ENCODE results near the gene TUBAL3. TPM values are rescaled to one million over a fixed set of nuclear protein-coding genes. Genes with fewer than 3 reads are reported as not detected.

TUBAL3 gene
- polyA plus RNA-seq, 1 of the 3 experiments (the other 2 are of a cell fraction): not detected

DNA sequence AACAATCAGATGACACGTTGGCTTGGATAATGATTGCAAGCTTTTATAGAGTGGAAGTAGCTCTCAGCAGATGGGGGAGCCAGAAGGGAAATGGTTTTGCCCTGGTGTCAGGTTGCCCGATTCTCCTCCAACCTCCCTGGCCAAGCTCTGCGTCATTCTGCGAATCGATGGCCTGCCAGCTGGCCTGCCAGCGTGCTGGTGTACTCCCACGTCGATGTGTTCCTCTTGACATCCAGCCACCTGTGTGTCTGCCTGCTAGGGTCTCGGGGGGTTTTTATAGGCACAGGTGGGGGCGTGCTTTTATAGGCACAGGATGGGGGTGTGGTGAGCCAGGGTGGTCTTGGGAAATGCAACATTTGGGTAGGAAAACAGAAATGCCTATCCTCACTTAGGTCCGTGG, 12.4 kb upstream of the TUBAL3 start:
- Histone ChIP-seq H3K27ac (ENCODE audit: low read depth in 2 of 2, low read length in 1 of 2) (no peak overlapping the region), H3K9ac (no peak overlapping the region), H3F3A (replicated peaks; ENCODE audit: insufficient read depth) (no peaks in the 10 kb centered on the region), H3K9me2 (no peaks in the 10 kb centered on the region), H2AFZ (ENCODE audit: low read depth) (no peak overlapping the region), H3K79me2 (ENCODE audit: insufficient read depth) (peaks cover 91% of the 10 kb centered on the region), H3K4me1 (ENCODE audit: control insufficient read depth in 1 of 2, insufficient read depth in 2 of 2, low read depth in 1 of 2, low read length in 1 of 2) (peaks cover 0 to 2% of the 10 kb centered on the region in 2 experiments; a peak in 1 of 4 replicates), H3K9me3 (peaks cover 16% of the 10 kb centered on the region), H3K27me3 (ENCODE audit: insufficient read depth) (no peaks in the 10 kb centered on the region), H3K4me3 (ENCODE audit: low read depth in 2 of 2, low read length in 1 of 2) (no peak overlapping the region), H3K4me2 (no peak overlapping the region), H3K36me3 (replicated peaks in 1 of 2; ENCODE audit: control insufficient read depth in 1 of 2, insufficient read depth in 2 of 2, low read length in 1 of 2) (peaks cover 0 to 19% of the 10 kb centered on the region in 2 experiments), H4K20me1 (ENCODE audit: insufficient read depth) (no peaks in the 10 kb centered on the region)
- ChIA-PET CTCF (interaction anchor here (1.0 to 1.5 kb wide), 3 partner anchors 8 to 18 kb away, joined by 3 to 5 read pairs (median 4); no protein-coding TSS in a partner anchor), POLR2A (no interaction called here)
- over 99% methylated on average over 7 of the region's 11 CpGs for WGBS (ENCODE audit: low lambda C conversion rate)
- TF ChIP-seq NRF1 (IDR thresholded peaks at IDR 0.05; ENCODE audit: low read depth, low read length): no peak
- TF ChIP-seq, protein P1, sequence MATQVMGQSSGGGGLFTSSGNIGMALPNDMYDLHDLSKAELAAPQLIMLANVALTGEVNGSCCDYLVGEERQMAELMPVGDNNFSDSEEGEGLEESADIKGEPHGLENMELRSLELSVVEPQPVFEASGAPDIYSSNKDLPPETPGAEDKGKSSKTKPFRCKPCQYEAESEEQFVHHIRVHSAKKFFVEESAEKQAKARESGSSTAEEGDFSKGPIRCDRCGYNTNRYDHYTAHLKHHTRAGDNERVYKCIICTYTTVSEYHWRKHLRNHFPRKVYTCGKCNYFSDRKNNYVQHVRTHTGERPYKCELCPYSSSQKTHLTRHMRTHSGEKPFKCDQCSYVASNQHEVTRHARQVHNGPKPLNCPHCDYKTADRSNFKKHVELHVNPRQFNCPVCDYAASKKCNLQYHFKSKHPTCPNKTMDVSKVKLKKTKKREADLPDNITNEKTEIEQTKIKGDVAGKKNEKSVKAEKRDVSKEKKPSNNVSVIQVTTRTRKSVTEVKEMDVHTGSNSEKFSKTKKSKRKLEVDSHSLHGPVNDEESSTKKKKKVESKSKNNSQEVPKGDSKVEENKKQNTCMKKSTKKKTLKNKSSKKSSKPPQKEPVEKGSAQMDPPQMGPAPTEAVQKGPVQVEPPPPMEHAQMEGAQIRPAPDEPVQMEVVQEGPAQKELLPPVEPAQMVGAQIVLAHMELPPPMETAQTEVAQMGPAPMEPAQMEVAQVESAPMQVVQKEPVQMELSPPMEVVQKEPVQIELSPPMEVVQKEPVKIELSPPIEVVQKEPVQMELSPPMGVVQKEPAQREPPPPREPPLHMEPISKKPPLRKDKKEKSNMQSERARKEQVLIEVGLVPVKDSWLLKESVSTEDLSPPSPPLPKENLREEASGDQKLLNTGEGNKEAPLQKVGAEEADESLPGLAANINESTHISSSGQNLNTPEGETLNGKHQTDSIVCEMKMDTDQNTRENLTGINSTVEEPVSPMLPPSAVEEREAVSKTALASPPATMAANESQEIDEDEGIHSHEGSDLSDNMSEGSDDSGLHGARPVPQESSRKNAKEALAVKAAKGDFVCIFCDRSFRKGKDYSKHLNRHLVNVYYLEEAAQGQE (IDR thresholded peaks at IDR 0.05; ENCODE audit: low read depth, low read length): no peak
- no peak for TF ChIP-seq CTCF (IDR thresholded peaks at IDR 0.05)
- no peak for TF ChIP-seq USF1 (IDR thresholded peaks at IDR 0.05; ENCODE audit: borderline replicate concordance, low read depth)
- TF ChIP-seq USF2 (IDR thresholded peaks at IDR 0.05; ENCODE audit: borderline replicate concordance, low read depth, low read length): no peak
- no peak for TF ChIP-seq CHD2 (IDR thresholded peaks at IDR 0.05; ENCODE audit: low read length, partially characterized antibody)
- TF ChIP-seq EP300 (IDR thresholded peaks at IDR 0.05; ENCODE audit: borderline replicate concordance in 1 of 2, low read depth in 1 of 2, low read length in 1 of 2): no peak
- no peak for TF ChIP-seq TAF1 (IDR thresholded peaks at IDR 0.05; ENCODE audit: borderline replicate concordance, low read depth, low read length)
- DNase-seq: no peak

All from SK-N-SH (cell line).